ENCODE measurements around the gene REPIN1.

The REPIN1 gene

DNA sequence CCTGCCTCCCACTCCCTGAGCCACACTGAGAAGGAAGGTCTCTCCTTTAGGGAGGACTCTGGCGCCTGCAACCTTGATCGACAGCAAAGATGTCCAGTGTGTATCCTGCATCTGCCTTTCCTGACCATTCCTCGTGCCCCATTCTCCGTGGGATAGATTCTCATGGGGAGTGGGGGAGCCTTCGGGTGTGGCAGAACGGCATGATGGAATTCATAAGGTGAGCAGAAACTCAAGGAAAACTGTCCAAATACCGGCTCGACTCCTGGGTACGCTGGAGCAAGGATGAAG, 26.6 kb upstream of the REPIN1 start:
- Histone ChIP-seq H3K36me3 (ENCODE audit: control insufficient read depth, insufficient read depth, low read length) (peaks cover 3% of the 10 kb centered on the region), H3K27me3 (replicated peaks; ENCODE audit: control insufficient read depth, insufficient read depth, low read length) (no peaks in the 10 kb centered on the region; the same call in 1 of the 2 replicates), H3K4me3 (replicated peaks; ENCODE audit: low read depth, low read length) (no peak overlapping the region)
- no peak for TF ChIP-seq CTCF (IDR thresholded peaks at IDR 0.05; ENCODE audit: insufficient read depth, low read length, poor library complexity, severe bottlenecking)
- no peak for DNase-seq (ENCODE audit: extremely low read depth, insufficient read length)

DNA sequence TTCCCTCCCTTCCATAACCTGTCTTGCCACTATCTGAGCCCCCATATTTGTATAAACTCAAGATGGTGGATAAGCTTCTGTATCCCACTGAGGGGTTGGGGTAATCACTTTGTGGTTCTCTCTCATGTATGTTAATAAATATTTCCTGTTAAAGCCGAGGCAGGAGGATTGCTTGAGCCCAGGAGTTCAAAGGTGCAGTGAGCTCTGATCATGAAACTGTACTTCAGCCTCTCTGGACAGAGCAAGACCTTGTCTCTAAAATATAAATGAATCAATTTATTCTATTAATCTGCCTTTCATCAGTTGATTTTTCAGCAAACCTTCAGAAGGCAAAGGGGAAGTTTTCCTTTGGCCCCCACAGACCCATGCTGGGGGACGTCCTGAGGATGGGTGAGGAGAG, 25.4 kb upstream of the REPIN1 start:
- H3K27me3 ChIP-seq (replicated peaks; ENCODE audit: control insufficient read depth, insufficient read depth, low read length), result no peaks in the 10 kb centered on the region; the same call in 1 of the 2 replicates
- no peak for TF ChIP-seq CTCF (IDR thresholded peaks at IDR 0.05; ENCODE audit: insufficient read depth, low read length, poor library complexity, severe bottlenecking)
- DNase-seq (ENCODE audit: extremely low read depth, insufficient read length), result no peak

DNA sequence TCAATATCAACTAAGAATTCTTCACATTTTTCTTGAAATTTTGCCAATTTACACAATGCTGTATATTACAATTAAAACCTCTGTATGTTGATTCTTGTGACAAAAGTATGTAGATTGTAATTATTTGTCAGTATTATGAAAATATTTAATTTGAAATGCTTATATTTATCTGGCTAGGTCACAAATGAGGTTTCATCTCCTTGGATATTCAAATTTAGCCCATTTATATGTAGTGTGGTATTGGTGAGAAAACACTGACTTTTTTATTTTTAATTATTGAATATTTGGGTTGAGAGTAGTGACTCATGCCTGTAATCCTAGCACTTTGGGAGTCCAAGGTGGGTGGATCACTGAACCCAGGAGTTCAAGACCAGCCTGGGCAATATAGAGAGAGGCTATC, 24.3 kb upstream of the REPIN1 start:
- no peak for TF ChIP-seq CTCF (IDR thresholded peaks at IDR 0.05; ENCODE audit: insufficient read depth, low read length, poor library complexity, severe bottlenecking)
- Histone ChIP-seq H3K4me3 (replicated peaks; ENCODE audit: low read depth, low read length) (no peak overlapping the region), H3K27me3 (replicated peaks; ENCODE audit: control insufficient read depth, insufficient read depth, low read length) (no peaks in the 10 kb centered on the region; the same call in 1 of the 2 replicates), H3K36me3 (ENCODE audit: control insufficient read depth, insufficient read depth, low read length) (no peaks in the 10 kb centered on the region)
- DNase-seq (ENCODE audit: extremely low read depth, insufficient read length), result no peak

More for the DNA sequence above, 25.4 kb upstream of the REPIN1 start:
- Histone ChIP-seq H3K36me3 (ENCODE audit: control insufficient read depth, insufficient read depth, low read length) (no peaks in the 10 kb centered on the region; the same call in 1 of the 2 replicates), H3K4me3 (replicated peaks; ENCODE audit: low read depth, low read length) (no peak overlapping the region)

GRCh38 chr7:150345012-150345411, 23.6 kb upstream of the REPIN1 start:
- no peak for TF ChIP-seq CTCF (IDR thresholded peaks at IDR 0.05; ENCODE audit: insufficient read depth, low read length, poor library complexity, severe bottlenecking)
- Histone ChIP-seq H3K27me3 (replicated peaks; ENCODE audit: control insufficient read depth, insufficient read depth, low read length) (no peaks in the 10 kb centered on the region; the same call in 1 of the 2 replicates), H3K36me3 (ENCODE audit: control insufficient read depth, insufficient read depth, low read length) (no peaks in the 10 kb centered on the region), H3K4me3 (replicated peaks; ENCODE audit: low read depth, low read length) (no peak overlapping the region)
- DNase-seq (ENCODE audit: extremely low read depth, insufficient read length), result no peak

GRCh38 chr7:150346922-150347321, 21.7 kb upstream of the REPIN1 start:
- no peak overlapping the region for H3K4me3 ChIP-seq (replicated peaks; ENCODE audit: low read depth, low read length)
- H3K36me3 ChIP-seq (ENCODE audit: control insufficient read depth, insufficient read depth, low read length), result no peaks in the 10 kb centered on the region
- DNase-seq (ENCODE audit: extremely low read depth, insufficient read length), result no peak
- no peak for TF ChIP-seq CTCF (IDR thresholded peaks at IDR 0.05; ENCODE audit: insufficient read depth, low read length, poor library complexity, severe bottlenecking)
- H3K27me3 ChIP-seq (replicated peaks; ENCODE audit: control insufficient read depth, insufficient read depth, low read length), result no peaks in the 10 kb centered on the region; the same call in 1 of the 2 replicates

- no peak for DNase-seq (ENCODE audit: extremely low read depth, insufficient read length)
- H3K4me3 ChIP-seq (replicated peaks; ENCODE audit: low read depth, low read length), result no peak overlapping the region
- no peaks in the 10 kb centered on the region for H3K27me3 ChIP-seq (replicated peaks; ENCODE audit: control insufficient read depth, insufficient read depth, low read length)
- H3K36me3 ChIP-seq (ENCODE audit: control insufficient read depth, insufficient read depth, low read length), result no peaks in the 10 kb centered on the region
- no peak for TF ChIP-seq CTCF (IDR thresholded peaks at IDR 0.05; ENCODE audit: insufficient read depth, low read length, poor library complexity, severe bottlenecking)
Measured at GRCh38 chr7:150351587-150352194, 16.9 kb upstream of the REPIN1 start.

Data from GM06990 (cell line).